NB4 (cell line): ENCODE results near the gene B4GALT5.

Source experiments
- DNase-seq: peaks from one replicate; pipeline ENCODE4 v3.0.0; 2010; ENCODE audit warnings: low read depth
- H3K4me3 ChIP-seq: one replicate; pipeline ENCODE4 v1.5.1; 2011; ENCODE audit warnings: mild to moderate bottlenecking, low read depth, low read length, moderate library complexity
- MYC ChIP-seq: IDR thresholded peaks from 2 replicates; pipeline ENCODE4 v1.6.1; 2011; ENCODE audit warnings: low read depth, low read length
- POLR2A ChIP-seq: IDR thresholded peaks from 2 replicates; pipeline ENCODE4 v1.6.1; 2011; ENCODE audit warnings: mild to moderate bottlenecking; ENCODE audit not compliant: insufficient read length; ENCODE audit errors: extremely low read depth
- TF ChIP-seq, protein P1 (sequence below): IDR thresholded peaks from one replicate; pipeline ENCODE4 v1.5.1; 2012; ENCODE audit warnings: low read depth, low read length
- TF ChIP-seq, protein P2 (sequence below): IDR thresholded peaks from 2 replicates; pipeline ENCODE4 v1.6.1; 2011; ENCODE audit warnings: low read depth, low read length

Gene B4GALT5

DNA sequence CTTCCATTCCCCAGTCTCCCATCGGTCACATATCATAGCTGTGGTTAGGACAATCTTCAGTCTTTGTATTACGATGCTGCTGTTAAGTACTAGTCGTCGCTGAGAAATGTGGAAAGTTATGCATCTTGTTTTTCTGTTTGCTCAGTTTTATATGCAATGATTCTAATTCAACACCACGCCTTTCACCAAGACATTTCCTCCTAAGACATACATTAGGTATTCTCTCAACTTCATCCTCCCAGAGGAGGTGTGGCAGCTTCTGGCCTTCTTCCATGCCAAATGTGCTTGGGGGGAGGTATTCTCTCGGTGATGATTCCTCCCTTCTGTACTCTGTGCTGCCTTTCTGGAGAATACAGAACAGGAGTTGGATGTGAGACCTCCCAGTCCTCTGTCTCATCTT, 66.1 kb downstream of the B4GALT5 start:
- no peak for DNase-seq

DNA sequence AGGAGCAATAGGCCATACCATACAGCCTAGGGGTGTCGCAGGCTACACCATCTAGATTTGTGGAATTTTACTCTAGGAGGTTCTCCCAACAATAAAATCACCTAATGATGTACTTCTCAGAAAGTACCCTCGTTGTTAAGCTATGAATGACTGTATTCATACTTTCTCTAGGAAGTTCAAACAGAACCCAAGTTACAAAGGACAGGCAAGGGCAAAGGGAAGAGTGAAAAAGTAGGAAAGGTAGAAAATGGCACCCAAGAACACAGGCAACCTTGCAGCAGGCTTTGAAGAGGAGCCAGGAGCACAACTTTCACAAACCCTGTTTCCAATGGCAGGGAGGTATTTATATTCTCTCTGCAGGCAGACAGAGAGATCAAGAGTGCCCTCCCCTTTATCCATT, 67.2 kb downstream of the B4GALT5 start:
- no peak for DNase-seq
- TF ChIP-seq, protein P1, sequence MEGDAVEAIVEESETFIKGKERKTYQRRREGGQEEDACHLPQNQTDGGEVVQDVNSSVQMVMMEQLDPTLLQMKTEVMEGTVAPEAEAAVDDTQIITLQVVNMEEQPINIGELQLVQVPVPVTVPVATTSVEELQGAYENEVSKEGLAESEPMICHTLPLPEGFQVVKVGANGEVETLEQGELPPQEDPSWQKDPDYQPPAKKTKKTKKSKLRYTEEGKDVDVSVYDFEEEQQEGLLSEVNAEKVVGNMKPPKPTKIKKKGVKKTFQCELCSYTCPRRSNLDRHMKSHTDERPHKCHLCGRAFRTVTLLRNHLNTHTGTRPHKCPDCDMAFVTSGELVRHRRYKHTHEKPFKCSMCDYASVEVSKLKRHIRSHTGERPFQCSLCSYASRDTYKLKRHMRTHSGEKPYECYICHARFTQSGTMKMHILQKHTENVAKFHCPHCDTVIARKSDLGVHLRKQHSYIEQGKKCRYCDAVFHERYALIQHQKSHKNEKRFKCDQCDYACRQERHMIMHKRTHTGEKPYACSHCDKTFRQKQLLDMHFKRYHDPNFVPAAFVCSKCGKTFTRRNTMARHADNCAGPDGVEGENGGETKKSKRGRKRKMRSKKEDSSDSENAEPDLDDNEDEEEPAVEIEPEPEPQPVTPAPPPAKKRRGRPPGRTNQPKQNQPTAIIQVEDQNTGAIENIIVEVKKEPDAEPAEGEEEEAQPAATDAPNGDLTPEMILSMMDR, result no peak
- TF ChIP-seq POLR2A, result no peak
- TF ChIP-seq MYC, result no peak
- TF ChIP-seq, protein P2, sequence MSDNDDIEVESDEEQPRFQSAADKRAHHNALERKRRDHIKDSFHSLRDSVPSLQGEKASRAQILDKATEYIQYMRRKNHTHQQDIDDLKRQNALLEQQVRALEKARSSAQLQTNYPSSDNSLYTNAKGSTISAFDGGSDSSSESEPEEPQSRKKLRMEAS, result no peak

More for the DNA sequence above, 66.1 kb downstream of the B4GALT5 start:
- no peak overlapping the region for H3K4me3 ChIP-seq
- TF ChIP-seq, protein P1, result no peak
- TF ChIP-seq, protein P2, result no peak
- TF ChIP-seq MYC (no peak), POLR2A (no peak)

DNA sequence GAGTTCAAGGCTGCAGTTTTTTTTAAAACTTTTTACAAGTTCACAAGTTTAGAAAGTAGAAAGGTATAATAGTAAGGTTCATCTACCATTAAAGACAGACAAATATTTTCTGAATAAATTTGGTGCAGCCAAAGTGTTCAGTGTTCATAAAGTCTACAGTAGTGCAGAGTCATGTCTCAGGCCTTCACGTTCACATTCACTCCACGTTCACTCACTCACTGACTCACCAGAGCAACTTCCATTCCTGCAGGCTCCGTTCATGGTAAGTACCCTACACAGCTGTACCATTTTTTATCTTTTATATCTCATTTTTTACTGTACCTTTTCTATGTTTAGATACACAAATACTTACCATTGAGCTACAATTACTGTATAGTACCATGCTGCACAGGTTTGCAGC, 67.6 kb downstream of the B4GALT5 start:
- no peak for TF ChIP-seq POLR2A
- TF ChIP-seq, protein P2, result no peak
- TF ChIP-seq, protein P1, result no peak
- TF ChIP-seq MYC, result no peak
- no peak for DNase-seq

More for the DNA sequence above, 67.2 kb downstream of the B4GALT5 start:
- no peak overlapping the region for H3K4me3 ChIP-seq

DNA sequence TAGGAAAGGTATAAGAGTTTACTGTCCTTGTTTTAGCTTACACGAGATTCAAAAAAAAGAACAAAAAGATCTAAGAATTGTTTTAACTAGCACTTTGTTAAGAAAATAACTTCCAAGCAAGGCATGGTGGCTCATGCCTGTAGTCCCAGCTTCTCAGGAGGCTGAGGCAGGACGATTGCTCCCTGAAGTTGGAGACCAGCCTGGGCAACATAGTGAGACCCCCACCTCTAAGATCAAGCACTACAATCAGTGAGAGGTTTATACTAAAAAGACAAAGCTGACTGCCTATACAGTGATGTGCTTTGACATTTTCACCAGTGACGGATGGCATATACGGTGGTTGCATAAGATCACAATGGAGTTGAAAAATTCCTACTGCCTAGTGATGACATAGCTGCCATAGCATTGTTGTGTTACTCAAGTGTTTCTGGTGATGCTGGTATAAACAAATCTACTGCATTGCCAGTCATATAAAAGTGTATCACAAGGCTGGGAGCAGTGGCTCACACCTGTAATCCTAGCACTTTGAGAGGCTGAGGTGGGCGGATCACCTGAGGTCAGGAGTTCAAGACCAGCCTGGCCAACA, 68.6 kb downstream of the B4GALT5 start:
- no peak overlapping the region for H3K4me3 ChIP-seq
- no peak for DNase-seq
- TF ChIP-seq MYC, result no peak
- TF ChIP-seq, protein P2, result no peak
- TF ChIP-seq, protein P1, result no peak
- no peak for TF ChIP-seq POLR2A

More for the DNA sequence above, 67.6 kb downstream of the B4GALT5 start:
- H3K4me3 ChIP-seq, result no peak overlapping the region

DNA sequence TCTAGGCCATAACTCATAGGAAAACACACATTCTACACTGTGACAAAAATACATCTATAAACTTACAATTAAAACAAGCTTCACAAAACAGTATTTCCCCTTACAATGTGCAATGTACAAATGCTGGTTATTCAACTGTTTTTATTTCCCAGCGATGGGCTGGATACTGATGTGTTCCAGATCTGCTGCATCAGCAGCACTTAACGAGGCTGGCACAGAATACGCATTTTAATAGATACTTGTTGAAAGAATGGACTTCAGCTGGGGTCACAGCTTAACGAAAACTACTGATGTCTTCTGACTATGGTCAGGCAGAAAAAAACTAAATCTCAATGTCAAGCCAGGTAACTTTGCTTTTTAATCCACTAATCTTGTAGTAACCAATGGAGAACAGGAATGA, 70.9 kb downstream of the B4GALT5 start:
- H3K4me3 ChIP-seq, result no peak overlapping the region
- DNase-seq, result no peak
- TF ChIP-seq, protein P2, result no peak
- TF ChIP-seq, protein P1, result no peak
- no peak for TF ChIP-seq MYC
- TF ChIP-seq POLR2A, result no peak
